ENCODE results near the gene DYNLT2.

DYNLT2 gene

GRCh38 chr6:169779896-169780295 lies 28.5 kb upstream of the DYNLT2 start:
- DNase-seq (ENCODE audit: low read depth), result no peak
- H3K4me3 ChIP-seq (ENCODE audit: low read depth, low read length), result no peak overlapping the region
- no peak for TF ChIP-seq MAX (IDR thresholded peaks at IDR 0.05; ENCODE audit: low read depth, low read length)
- no peak for TF ChIP-seq POLR2A (IDR thresholded peaks at IDR 0.05; ENCODE audit: extremely low read depth, insufficient read length)
- no peak for TF ChIP-seq MYC (IDR thresholded peaks at IDR 0.05; ENCODE audit: low read depth, low read length)
- TF ChIP-seq CTCF (IDR thresholded peaks at IDR 0.05; ENCODE audit: low read depth, low read length), result no peak

GRCh38 chr6:169779092-169779815 lies 27.9 kb upstream of the DYNLT2 start:
- no peak overlapping the region for H3K4me3 ChIP-seq (ENCODE audit: low read depth, low read length)
- TF ChIP-seq MAX (IDR thresholded peaks at IDR 0.05; ENCODE audit: low read depth, low read length) (no peak), MYC (IDR thresholded peaks at IDR 0.05; ENCODE audit: low read depth, low read length) (no peak), CTCF (IDR thresholded peaks at IDR 0.05; ENCODE audit: low read depth, low read length) (no peak), POLR2A (IDR thresholded peaks at IDR 0.05; ENCODE audit: extremely low read depth, insufficient read length) (no peak)
- no peak for DNase-seq (ENCODE audit: low read depth)

GRCh38 chr6:169778646-169779045 lies 27.3 kb upstream of the DYNLT2 start:
- H3K4me3 ChIP-seq (ENCODE audit: low read depth, low read length), result no peak overlapping the region
- TF ChIP-seq MAX (IDR thresholded peaks at IDR 0.05; ENCODE audit: low read depth, low read length) (no peak), POLR2A (IDR thresholded peaks at IDR 0.05; ENCODE audit: extremely low read depth, insufficient read length) (no peak), CTCF (IDR thresholded peaks at IDR 0.05; ENCODE audit: low read depth, low read length) (no peak), MYC (IDR thresholded peaks at IDR 0.05; ENCODE audit: low read depth, low read length) (no peak)
- DNase-seq (ENCODE audit: low read depth), result no peak

- DNase-seq (ENCODE audit: low read depth), result no peak
- TF ChIP-seq MAX (IDR thresholded peaks at IDR 0.05; ENCODE audit: low read depth, low read length) (no peak), POLR2A (IDR thresholded peaks at IDR 0.05; ENCODE audit: extremely low read depth, insufficient read length) (no peak), CTCF (IDR thresholded peaks at IDR 0.05; ENCODE audit: low read depth, low read length) (no peak), MYC (IDR thresholded peaks at IDR 0.05; ENCODE audit: low read depth, low read length) (no peak)
- no peak overlapping the region for H3K4me3 ChIP-seq (ENCODE audit: low read depth, low read length)
These were observed 26.5 kb upstream of the DYNLT2 start for GRCh38 chr6:169777896-169778295.

- DNase-seq (ENCODE audit: low read depth), result no peak
- H3K4me3 ChIP-seq (ENCODE audit: low read depth, low read length), result no peak overlapping the region
- TF ChIP-seq POLR2A (IDR thresholded peaks at IDR 0.05; ENCODE audit: extremely low read depth, insufficient read length) (no peak), CTCF (IDR thresholded peaks at IDR 0.05; ENCODE audit: low read depth, low read length) (no peak), MAX (IDR thresholded peaks at IDR 0.05; ENCODE audit: low read depth, low read length) (no peak), MYC (IDR thresholded peaks at IDR 0.05; ENCODE audit: low read depth, low read length) (no peak)
These were observed 25.0 kb upstream of the DYNLT2 start for GRCh38 chr6:169776379-169776778.

Data from NB4 (cell line).